Peyer's patch (tissue), 4 donors: ENCODE results near the gene FOXF1. TPM values are rescaled to one million over a fixed set of nuclear protein-coding genes. Genes with fewer than 3 reads are reported as not detected.

ENCODE experiments used
- DNase-seq, 3 donors: peaks; one replicate each; pipeline ENCODE4 v3.0.0-alpha.2; 2017 to 2019
- H3K27ac ChIP-seq, 4 donors: fragments of 200-600 bp; sonication (generic); one replicate each; pipeline ENCODE4 v1.5.1; 2016 to 2019
- H3K27me3 ChIP-seq, 2 donors: fragments of 200-600 bp; sonication (generic); one replicate each; pipeline ENCODE4 v1.5.1; 2019
- H3K36me3 ChIP-seq, 3 donors: fragments of 200-600 bp; sonication (generic); one replicate each; pipeline ENCODE4 v1.5.1; 2016 to 2019
- H3K4me1 ChIP-seq, 4 donors: fragments of 200-600 bp; sonication (generic); one replicate each; pipeline ENCODE4 v1.5.1; 2016 to 2019
- H3K4me3 ChIP-seq, 4 donors: fragments of 200-600 bp; sonication (generic); 1 replicate in 3 of 4; 2 replicates in 1 of 4; pipeline ENCODE4 v1.5.1; 2016 to 2019; ENCODE audit warnings: mild to moderate bottlenecking in 1 of 4
- H3K9me3 ChIP-seq, 4 donors: fragments of 200-600 bp; sonication (generic); one replicate each; pipeline ENCODE4 v1.5.1; 2016 to 2019; ENCODE audit warnings: mild to moderate bottlenecking in 1 of 4
- CTCF ChIP-seq, 6 experiments: fragments of 450-650 bp in 4 of 6; fragments of 200-600 bp in 2 of 6; sonication (generic) in 1 of 6; IDR thresholded peaks; one replicate each; pipeline ENCODE4 v1.5.1; 2017 to 2019; ENCODE audit warnings: antibody characterized with exemption in 6 of 6, mild to moderate bottlenecking in 3 of 6, moderate library complexity in 1 of 6
- POLR2A ChIP-seq, 2 donors: fragments of 450-650 bp; IDR thresholded peaks; one replicate each; pipeline ENCODE4 v1.5.1; 2017; ENCODE audit warnings: antibody characterized with exemption in 2 of 2, mild to moderate bottlenecking in 2 of 2, moderate library complexity in 2 of 2
- total RNA-seq, 4 donors: library from RNA; depleted of rRNA; stranded (reverse); fragments of >200 nt; gene quantifications; one replicate each; pipeline ENCODE4 v1.1.0, GENCODE V29; 2016

FOXF1 gene
- total RNA-seq, 4 donors from 2014 or later, result 4.4 to 36.3 (median 9.0) TPM

- no peaks in the 10 kb centered on the region for H3K4me1 ChIP-seq
- H3K4me3 ChIP-seq, result no peak overlapping the region
- peaks cover 0 to 76% (median 0%) of the 10 kb centered on the region in 3 donors for H3K36me3 ChIP-seq
- H3K27ac ChIP-seq, result no peak overlapping the region
- H3K27me3 ChIP-seq, result no peaks in the 10 kb centered on the region
- H3K9me3 ChIP-seq, result no peaks in the 10 kb centered on the region
- no peak for TF ChIP-seq CTCF (IDR thresholded peaks at IDR 0.05)
- TF ChIP-seq POLR2A (IDR thresholded peaks at IDR 0.05), result no peak
- DNase-seq, result no peak
These were observed 30.6 kb downstream of the FOXF1 start for GRCh38 chr16:86540894-86541293.

- no peak for DNase-seq
These were observed 31.2 kb downstream of the FOXF1 start for GRCh38 chr16:86541560-86541959.

GRCh38 chr16:86542756-86543750 is 32.7 kb downstream of the FOXF1 start:
- Histone ChIP-seq H3K36me3 (peaks cover 0 to 83% (median 0%) of the 10 kb centered on the region in 3 donors), H3K9me3 (no peaks in the 10 kb centered on the region), H3K4me3 (no peak overlapping the region), H3K4me1 (no peaks in the 10 kb centered on the region), H3K27ac (no peak overlapping the region), H3K27me3 (no peaks in the 10 kb centered on the region)
- TF ChIP-seq POLR2A (IDR thresholded peaks at IDR 0.05) (no peak), CTCF (IDR thresholded peaks at IDR 0.05) (no peak)
- no peak for DNase-seq

More at GRCh38 chr16:86541560-86541959, 31.2 kb downstream of the FOXF1 start:
- no peak overlapping the region for H3K4me3 ChIP-seq
- no peak overlapping the region for H3K27ac ChIP-seq
- H3K27me3 ChIP-seq, result no peaks in the 10 kb centered on the region
- TF ChIP-seq CTCF (IDR thresholded peaks at IDR 0.05) (no peak), POLR2A (IDR thresholded peaks at IDR 0.05) (no peak)
- peaks cover 0 to 78% (median 0%) of the 10 kb centered on the region in 3 donors for H3K36me3 ChIP-seq
- no peaks in the 10 kb centered on the region for H3K4me1 ChIP-seq
- H3K9me3 ChIP-seq, result no peaks in the 10 kb centered on the region

GRCh38 chr16:86545481-86545880 is 35.2 kb downstream of the FOXF1 start:
- Histone ChIP-seq H3K36me3 (peaks cover 0 to 79% (median 0%) of the 10 kb centered on the region in 3 donors), H3K4me3 (no peak overlapping the region), H3K4me1 (no peaks in the 10 kb centered on the region), H3K9me3 (no peaks in the 10 kb centered on the region), H3K27ac (no peak overlapping the region), H3K27me3 (no peaks in the 10 kb centered on the region)
- TF ChIP-seq CTCF (IDR thresholded peaks at IDR 0.05) (no peak), POLR2A (IDR thresholded peaks at IDR 0.05) (no peak)
- no peak for DNase-seq

GRCh38 chr16:86545954-86546637 is 35.8 kb downstream of the FOXF1 start:
- no peak for DNase-seq
- no peaks in the 10 kb centered on the region for H3K4me1 ChIP-seq
- peaks cover 0 to 76% (median 0%) of the 10 kb centered on the region in 3 donors for H3K36me3 ChIP-seq
- no peak overlapping the region for H3K27ac ChIP-seq
- H3K27me3 ChIP-seq, result no peaks in the 10 kb centered on the region
- no peak overlapping the region for H3K4me3 ChIP-seq
- TF ChIP-seq CTCF (IDR thresholded peaks at IDR 0.05) (no peak), POLR2A (IDR thresholded peaks at IDR 0.05) (no peak)
- H3K9me3 ChIP-seq, result no peaks in the 10 kb centered on the region
